SK-N-SH (cell line): ENCODE results near the gene BTBD16. TPM values are rescaled to one million over a fixed set of nuclear protein-coding genes. Genes with fewer than 3 reads are reported as not detected.

Source experiments
- CTCF ChIA-PET: fragments of 300-600, 350-600 bp; formaldehyde crosslinking; extraction: SDS; loops from one replicate; lab custom pipeline; 2021; lab: Yijun Ruan, JAX
- POLR2A ChIA-PET: fragments of 350-600 bp; sonication (Branson Sonifier 250); formaldehyde crosslinking; extraction: SDS; loops from one replicate; lab custom pipeline; 2020; ENCODE audit warnings: antibody characterized with exemption, inconsistent platforms; lab: Yijun Ruan, JAX
- DNase-seq: peaks from one replicate; pipeline ENCODE4 v3.0.0; 2012
- H2AFZ ChIP-seq: fragments of 200-600 bp; sonication (generic); 2 replicates; pipeline ENCODE4 v1.8.1; 2016; ENCODE audit warnings: antibody characterized with exemption, mild to moderate bottlenecking, low read depth
- H3F3A ChIP-seq: fragments of 200-600 bp; sonication (generic); replicated peaks from 2 replicates; pipeline ENCODE3; 2016; ENCODE audit warnings: antibody characterized with exemption, mild to moderate bottlenecking; ENCODE audit not compliant: insufficient read depth
- H3K27ac ChIP-seq, 2 experiments: fragments of 200-500 bp in 1 of 2; fragments of 200-600 bp in 1 of 2; sonication (Bioruptor generic) in 1 of 2; sonication (generic), shearing (Covaris generic) in 1 of 2; 2 replicates each; pipeline versions ENCODE4 v1.5.1 to v1.6.1; 2014 to 2016; ENCODE audit warnings: low read depth in 2 of 2, inconsistent platforms in 1 of 2, low read length in 1 of 2, mild to moderate bottlenecking in 1 of 2, mixed read lengths in 1 of 2
- H3K27me3 ChIP-seq: fragments of 200-600 bp; sonication (generic), shearing (Covaris generic); 2 replicates; pipeline ENCODE4 v1.6.1; 2016; ENCODE audit warnings: mixed run types; ENCODE audit not compliant: insufficient read depth
- H3K36me3 ChIP-seq, 2 experiments: fragments of 200-500 bp in 1 of 2; fragments of 200-600 bp in 1 of 2; sonication (Bioruptor generic) in 1 of 2; sonication (generic) in 1 of 2; replicated peaks in 1 of 2; 2 replicates each; pipeline versions ENCODE3 to v1.5.1; 2014 to 2016; ENCODE audit warnings: low read length in 1 of 2, mild to moderate bottlenecking in 1 of 2; ENCODE audit not compliant: insufficient read depth in 2 of 2, control insufficient read depth in 1 of 2
- H3K4me1 ChIP-seq, 2 experiments: fragments of 200-500 bp in 1 of 2; fragments of 200-600 bp in 1 of 2; sonication (Bioruptor generic) in 1 of 2; sonication (generic), shearing (Covaris generic) in 1 of 2; 2 replicates each; pipeline versions ENCODE4 v1.5.1 to v1.6.1; 2014 to 2016; ENCODE audit warnings: low read depth in 1 of 2, low read length in 1 of 2, mixed run types in 1 of 2; ENCODE audit not compliant: insufficient read depth in 2 of 2, control insufficient read depth in 1 of 2
- H3K4me2 ChIP-seq: fragments of 200-600 bp; sonication (generic), shearing (Covaris generic); 2 replicates; pipeline ENCODE4 v1.6.1; 2017; ENCODE audit warnings: mixed run types
- H3K4me3 ChIP-seq, 2 experiments: fragments of 200-500 bp in 1 of 2; fragments of 200-600 bp in 1 of 2; sonication (Bioruptor generic) in 1 of 2; sonication (generic), shearing (Covaris generic) in 1 of 2; 2 replicates each; pipeline versions ENCODE4 v1.5.1 to v1.8.1; 2014 to 2016; ENCODE audit warnings: low read depth in 2 of 2, inconsistent platforms in 1 of 2, low read length in 1 of 2, mild to moderate bottlenecking in 1 of 2, mixed read lengths in 1 of 2, moderate library complexity in 1 of 2
- H3K79me2 ChIP-seq: fragments of 200-600 bp; sonication (generic); 2 replicates; pipeline ENCODE4 v1.8.1; 2017; ENCODE audit warnings: mild to moderate bottlenecking; ENCODE audit not compliant: insufficient read depth
- H3K9ac ChIP-seq: fragments of 200-600 bp; sonication (generic); 2 replicates; pipeline ENCODE4 v1.6.1; 2017; ENCODE audit warnings: mixed run types
- H3K9me2 ChIP-seq: fragments of 200-600 bp; sonication (generic); 2 replicates; pipeline ENCODE4 v1.6.1; 2017; ENCODE audit warnings: mixed run types
- H3K9me3 ChIP-seq: fragments of 200-600 bp; sonication (generic); 2 replicates; pipeline ENCODE4 v1.6.1; 2017; ENCODE audit warnings: mixed run types, mild to moderate bottlenecking, moderate library complexity
- H4K20me1 ChIP-seq: fragments of 200-600 bp; sonication (generic); 2 replicates; pipeline ENCODE4 v1.6.1; 2017; ENCODE audit warnings: mild to moderate bottlenecking, mixed run types; ENCODE audit not compliant: insufficient read depth
- EP300 ChIP-seq, 2 experiments: IDR thresholded peaks; 2 replicates each; pipeline versions ENCODE4 v1.4.0 to v1.6.1; 2012; ENCODE audit warnings: borderline replicate concordance in 1 of 2, low read depth in 1 of 2, low read length in 1 of 2
- EZH2phosphoT487 ChIP-seq: fragments of 200-600 bp; sonication (generic); IDR thresholded peaks from 2 replicates; pipeline ENCODE4 v1.6.1; 2017; ENCODE audit warnings: low read depth, mixed run types, mild to moderate bottlenecking, antibody characterized with exemption, moderate library complexity, borderline replicate concordance
- FOSL2 ChIP-seq: IDR thresholded peaks from 2 replicates; pipeline ENCODE4 v1.4.0; 2012; ENCODE audit warnings: low read depth, mild to moderate bottlenecking, moderate library complexity, borderline replicate concordance
- FOXJ3 ChIP-seq: sonication (generic); formaldehyde crosslinking; IDR thresholded peaks from 2 replicates; pipeline ENCODE4 v1.5.1; 2020; ENCODE audit warnings: mild to moderate bottlenecking, missing genetic modification reagents
- FOXM1 ChIP-seq: IDR thresholded peaks from 2 replicates; pipeline ENCODE4 v1.4.0; 2012; ENCODE audit warnings: low read depth, mild to moderate bottlenecking
- JUND ChIP-seq: IDR thresholded peaks from 2 replicates; pipeline ENCODE4 v1.4.0; 2012
- MXI1 ChIP-seq: IDR thresholded peaks from 2 replicates; pipeline ENCODE4 v1.6.1; 2012; ENCODE audit warnings: mild to moderate bottlenecking, low read depth, low read length, improper control_type of control experiment
- NFIC ChIP-seq: IDR thresholded peaks from 2 replicates; pipeline ENCODE4 v1.4.0; 2012; ENCODE audit warnings: borderline replicate concordance
- RAD21 ChIP-seq: IDR thresholded peaks from 2 replicates; pipeline ENCODE4 v1.6.1; 2012; ENCODE audit warnings: mild to moderate bottlenecking, low read length
- RXRA ChIP-seq: IDR thresholded peaks from 2 replicates; pipeline ENCODE4 v1.4.0; 2012; ENCODE audit warnings: low read depth, mild to moderate bottlenecking, borderline replicate concordance
- SIN3A ChIP-seq: IDR thresholded peaks from 2 replicates; pipeline ENCODE4 v1.6.1; 2012; ENCODE audit warnings: low read depth, mild to moderate bottlenecking, low read length, moderate library complexity, borderline replicate concordance
- TCF12 ChIP-seq: IDR thresholded peaks from 2 replicates; pipeline ENCODE4 v1.4.0; 2012
- WGBS: methylation state at CpG from one replicate; pipeline ENCODE4 v1.1.6; 2017; ENCODE audit warnings: low lambda C conversion rate; 5-methylcytosine and 5-hydroxymethylcytosine counted together
- polyA plus RNA-seq, 3 experiments: library from polyadenylated mRNA; depleted of rRNA; stranded (reverse); fragments of >200 nt; gene quantifications; 2 replicates each; pipeline ENCODE4 v1.2.3, GENCODE V29; 2012
- TF ChIP-seq, protein P1 (sequence below): IDR thresholded peaks from 2 replicates; pipeline ENCODE4 v1.4.0; 2012; ENCODE audit warnings: low read depth, borderline replicate concordance
- TF ChIP-seq, protein P2 (sequence below): IDR thresholded peaks from 2 replicates; pipeline ENCODE4 v1.6.1; 2012; ENCODE audit warnings: mild to moderate bottlenecking, low read depth, low read length, moderate library complexity
- TF ChIP-seq, protein P3 (sequence below): fragments of 200-600 bp; sonication (generic); IDR thresholded peaks from 2 replicates; pipeline ENCODE4 v1.6.1; 2017; ENCODE audit warnings: antibody characterized with exemption, mild to moderate bottlenecking, moderate library complexity
- TF ChIP-seq, protein P4 (sequence below): fragments of 150-350 bp; IDR thresholded peaks from 2 replicates; pipeline ENCODE4 v1.6.1; 2016; ENCODE audit warnings: mild to moderate bottlenecking, low read depth, low read length

Gene BTBD16
- polyA plus RNA-seq, 1 of the 3 experiments (the other 2 are of a cell fraction): not detected

DNA sequence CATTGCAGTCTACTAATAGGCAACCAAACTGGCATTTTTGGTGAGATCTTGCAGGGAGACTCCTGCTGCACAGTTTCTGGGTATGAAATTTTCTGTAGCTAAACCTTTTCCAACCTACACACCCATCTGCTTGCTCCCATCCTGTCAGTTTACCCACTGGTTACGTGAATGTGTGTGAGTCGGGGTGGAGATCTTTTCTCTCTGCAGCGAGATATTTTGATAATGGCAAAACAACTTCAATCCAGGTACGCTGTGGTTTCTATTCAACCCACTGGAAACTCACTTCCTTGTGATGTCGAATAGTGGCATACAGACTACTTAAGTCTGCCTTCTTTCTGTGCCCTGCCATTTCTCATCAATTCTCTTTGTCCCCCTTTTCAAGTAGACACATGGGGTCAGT lies 107.9 kb downstream of the BTBD16 start:
- Histone ChIP-seq H3K4me2 (no peak overlapping the region), H2AFZ (no peak overlapping the region), H3K9ac (no peak overlapping the region), H3K27ac (no peak overlapping the region), H3K36me3 (peaks cover 0 to 10% of the 10 kb centered on the region in 2 experiments), H4K20me1 (peaks cover 14% of the 10 kb centered on the region; the same call in 1 of the 2 replicates), H3K79me2 (peaks cover 78% of the 10 kb centered on the region), H3K27me3 (no peaks in the 10 kb centered on the region), H3F3A (no peaks in the 10 kb centered on the region), H3K9me3 (no peaks in the 10 kb centered on the region; the same call in 1 of the 2 replicates), H3K4me1 (peaks cover 0 to 5% of the 10 kb centered on the region in 2 experiments; a peak in 2 of 4 replicates), H3K9me2 (no peaks in the 10 kb centered on the region), H3K4me3 (no peak overlapping the region)
- ChIA-PET CTCF (no interaction called here), POLR2A (no interaction called here)
- WGBS: 100% methylated on average over 5 of the region's 5 CpGs
- TF ChIP-seq, protein P1, sequence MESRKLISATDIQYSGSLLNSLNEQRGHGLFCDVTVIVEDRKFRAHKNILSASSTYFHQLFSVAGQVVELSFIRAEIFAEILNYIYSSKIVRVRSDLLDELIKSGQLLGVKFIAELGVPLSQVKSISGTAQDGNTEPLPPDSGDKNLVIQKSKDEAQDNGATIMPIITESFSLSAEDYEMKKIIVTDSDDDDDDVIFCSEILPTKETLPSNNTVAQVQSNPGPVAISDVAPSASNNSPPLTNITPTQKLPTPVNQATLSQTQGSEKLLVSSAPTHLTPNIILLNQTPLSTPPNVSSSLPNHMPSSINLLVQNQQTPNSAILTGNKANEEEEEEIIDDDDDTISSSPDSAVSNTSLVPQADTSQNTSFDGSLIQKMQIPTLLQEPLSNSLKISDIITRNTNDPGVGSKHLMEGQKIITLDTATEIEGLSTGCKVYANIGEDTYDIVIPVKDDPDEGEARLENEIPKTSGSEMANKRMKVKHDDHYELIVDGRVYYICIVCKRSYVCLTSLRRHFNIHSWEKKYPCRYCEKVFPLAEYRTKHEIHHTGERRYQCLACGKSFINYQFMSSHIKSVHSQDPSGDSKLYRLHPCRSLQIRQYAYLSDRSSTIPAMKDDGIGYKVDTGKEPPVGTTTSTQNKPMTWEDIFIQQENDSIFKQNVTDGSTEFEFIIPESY: no peak
- TF ChIP-seq SIN3A (no peak), EP300 (IDR thresholded peaks at IDR 0.05; ENCODE audit: borderline replicate concordance in 1 of 2, low read depth in 1 of 2, low read length in 1 of 2) (no peak), FOXJ3 (no peak), FOXM1 (no peak), FOSL2 (no peak), MXI1 (no peak), TCF12 (no peak), EZH2phosphoT487 (no peak), JUND (no peak), RXRA (no peak), NFIC (no peak), RAD21 (no peak)
- TF ChIP-seq, protein P2, sequence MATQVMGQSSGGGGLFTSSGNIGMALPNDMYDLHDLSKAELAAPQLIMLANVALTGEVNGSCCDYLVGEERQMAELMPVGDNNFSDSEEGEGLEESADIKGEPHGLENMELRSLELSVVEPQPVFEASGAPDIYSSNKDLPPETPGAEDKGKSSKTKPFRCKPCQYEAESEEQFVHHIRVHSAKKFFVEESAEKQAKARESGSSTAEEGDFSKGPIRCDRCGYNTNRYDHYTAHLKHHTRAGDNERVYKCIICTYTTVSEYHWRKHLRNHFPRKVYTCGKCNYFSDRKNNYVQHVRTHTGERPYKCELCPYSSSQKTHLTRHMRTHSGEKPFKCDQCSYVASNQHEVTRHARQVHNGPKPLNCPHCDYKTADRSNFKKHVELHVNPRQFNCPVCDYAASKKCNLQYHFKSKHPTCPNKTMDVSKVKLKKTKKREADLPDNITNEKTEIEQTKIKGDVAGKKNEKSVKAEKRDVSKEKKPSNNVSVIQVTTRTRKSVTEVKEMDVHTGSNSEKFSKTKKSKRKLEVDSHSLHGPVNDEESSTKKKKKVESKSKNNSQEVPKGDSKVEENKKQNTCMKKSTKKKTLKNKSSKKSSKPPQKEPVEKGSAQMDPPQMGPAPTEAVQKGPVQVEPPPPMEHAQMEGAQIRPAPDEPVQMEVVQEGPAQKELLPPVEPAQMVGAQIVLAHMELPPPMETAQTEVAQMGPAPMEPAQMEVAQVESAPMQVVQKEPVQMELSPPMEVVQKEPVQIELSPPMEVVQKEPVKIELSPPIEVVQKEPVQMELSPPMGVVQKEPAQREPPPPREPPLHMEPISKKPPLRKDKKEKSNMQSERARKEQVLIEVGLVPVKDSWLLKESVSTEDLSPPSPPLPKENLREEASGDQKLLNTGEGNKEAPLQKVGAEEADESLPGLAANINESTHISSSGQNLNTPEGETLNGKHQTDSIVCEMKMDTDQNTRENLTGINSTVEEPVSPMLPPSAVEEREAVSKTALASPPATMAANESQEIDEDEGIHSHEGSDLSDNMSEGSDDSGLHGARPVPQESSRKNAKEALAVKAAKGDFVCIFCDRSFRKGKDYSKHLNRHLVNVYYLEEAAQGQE: no peak
- TF ChIP-seq, protein P3, sequence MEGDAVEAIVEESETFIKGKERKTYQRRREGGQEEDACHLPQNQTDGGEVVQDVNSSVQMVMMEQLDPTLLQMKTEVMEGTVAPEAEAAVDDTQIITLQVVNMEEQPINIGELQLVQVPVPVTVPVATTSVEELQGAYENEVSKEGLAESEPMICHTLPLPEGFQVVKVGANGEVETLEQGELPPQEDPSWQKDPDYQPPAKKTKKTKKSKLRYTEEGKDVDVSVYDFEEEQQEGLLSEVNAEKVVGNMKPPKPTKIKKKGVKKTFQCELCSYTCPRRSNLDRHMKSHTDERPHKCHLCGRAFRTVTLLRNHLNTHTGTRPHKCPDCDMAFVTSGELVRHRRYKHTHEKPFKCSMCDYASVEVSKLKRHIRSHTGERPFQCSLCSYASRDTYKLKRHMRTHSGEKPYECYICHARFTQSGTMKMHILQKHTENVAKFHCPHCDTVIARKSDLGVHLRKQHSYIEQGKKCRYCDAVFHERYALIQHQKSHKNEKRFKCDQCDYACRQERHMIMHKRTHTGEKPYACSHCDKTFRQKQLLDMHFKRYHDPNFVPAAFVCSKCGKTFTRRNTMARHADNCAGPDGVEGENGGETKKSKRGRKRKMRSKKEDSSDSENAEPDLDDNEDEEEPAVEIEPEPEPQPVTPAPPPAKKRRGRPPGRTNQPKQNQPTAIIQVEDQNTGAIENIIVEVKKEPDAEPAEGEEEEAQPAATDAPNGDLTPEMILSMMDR: no peak
- TF ChIP-seq, protein P4, sequence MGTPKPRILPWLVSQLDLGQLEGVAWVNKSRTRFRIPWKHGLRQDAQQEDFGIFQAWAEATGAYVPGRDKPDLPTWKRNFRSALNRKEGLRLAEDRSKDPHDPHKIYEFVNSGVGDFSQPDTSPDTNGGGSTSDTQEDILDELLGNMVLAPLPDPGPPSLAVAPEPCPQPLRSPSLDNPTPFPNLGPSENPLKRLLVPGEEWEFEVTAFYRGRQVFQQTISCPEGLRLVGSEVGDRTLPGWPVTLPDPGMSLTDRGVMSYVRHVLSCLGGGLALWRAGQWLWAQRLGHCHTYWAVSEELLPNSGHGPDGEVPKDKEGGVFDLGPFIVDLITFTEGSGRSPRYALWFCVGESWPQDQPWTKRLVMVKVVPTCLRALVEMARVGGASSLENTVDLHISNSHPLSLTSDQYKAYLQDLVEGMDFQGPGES: no peak
- DNase-seq: no peak
